ENCODE measurements around the gene NTM. TPM values are rescaled to one million over a fixed set of nuclear protein-coding genes. Genes with fewer than 3 reads are reported as not detected.

NTM gene
- polyA plus RNA-seq, 1 donor from 2014 or later, result not detected

DNA sequence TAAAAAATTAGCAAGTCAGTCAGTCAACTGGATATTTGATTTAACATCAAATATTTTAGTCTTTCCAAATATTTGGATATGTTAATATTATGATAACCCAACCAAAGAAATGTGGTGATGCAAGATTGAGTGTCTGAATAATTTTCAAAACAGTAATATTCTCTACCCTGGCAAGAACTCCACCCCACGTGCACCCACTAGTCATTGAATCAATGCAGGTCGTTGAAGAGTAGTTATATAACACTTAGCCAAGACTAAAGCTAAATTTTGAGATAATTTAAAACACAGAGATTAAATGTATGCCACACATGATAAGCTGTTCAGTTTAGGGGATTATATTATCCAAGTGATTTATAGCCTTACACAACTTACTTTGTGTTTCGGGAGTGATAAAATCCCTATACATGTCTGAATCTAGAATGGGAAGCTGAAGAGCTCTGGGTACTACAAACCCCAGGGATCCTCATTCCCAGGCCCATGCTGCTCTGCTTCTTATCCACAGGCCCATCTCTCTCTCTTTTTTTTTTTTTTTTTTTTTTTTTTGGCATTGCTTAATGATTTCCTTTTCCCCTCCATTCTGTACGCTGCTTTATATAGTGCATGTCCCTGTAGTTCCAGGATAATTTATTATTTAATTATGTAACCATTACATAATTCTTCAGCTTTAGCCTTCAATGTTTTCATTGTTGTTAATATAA is 392.9 kb downstream of the NTM start:
- Mint-ChIP-seq H3K4me1 (no peaks in the 10 kb centered on the region), H3K4me3 (no peak overlapping the region), H3K36me3 (peaks cover 2% of the 10 kb centered on the region), H3K27me3 (peaks cover 2% of the 10 kb centered on the region), H3K27ac (no peak overlapping the region), H3K9me3 (peaks cover 0 to 3% (median 0%) of the 10 kb centered on the region in 3 donors)

GRCh38 chr11:131764126-131764525 is 393.7 kb downstream of the NTM start:
- Mint-ChIP-seq H3K4me3 (no peak overlapping the region), H3K4me1 (no peaks in the 10 kb centered on the region), H3K36me3 (peaks cover 2% of the 10 kb centered on the region), H3K9me3 (peaks cover 0 to 3% (median 0%) of the 10 kb centered on the region in 3 donors), H3K27me3 (no peaks in the 10 kb centered on the region), H3K27ac (no peak overlapping the region)

- Mint-ChIP-seq H3K9me3 (peaks cover 0 to 3% (median 0%) of the 10 kb centered on the region in 3 donors), H3K27me3 (no peaks in the 10 kb centered on the region), H3K4me1 (no peaks in the 10 kb centered on the region), H3K4me3 (no peak overlapping the region), H3K36me3 (peaks cover 2% of the 10 kb centered on the region), H3K27ac (no peak overlapping the region)
These were observed 394.2 kb downstream of the NTM start for GRCh38 chr11:131764649-131765048.

DNA sequence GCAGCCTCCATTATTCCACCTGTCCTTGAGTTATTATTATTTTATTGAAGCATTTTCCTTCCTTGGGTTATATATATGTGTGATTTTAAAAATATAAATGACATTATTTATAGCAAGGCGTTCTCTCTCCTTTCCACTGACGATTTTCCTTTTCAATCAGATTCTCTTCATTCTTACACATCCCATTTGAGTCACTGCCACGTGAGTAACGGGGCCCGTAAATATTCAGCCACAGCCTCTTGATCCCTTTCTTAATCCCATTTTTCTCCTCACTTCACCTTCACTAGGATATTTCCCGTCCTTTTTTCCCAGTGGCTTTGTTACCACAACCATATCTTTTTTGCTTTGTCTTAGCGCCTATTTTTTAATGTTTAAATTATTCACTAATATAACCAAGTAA is 396.2 kb downstream of the NTM start:
- H3K27me3 Mint-ChIP-seq, result no peaks in the 10 kb centered on the region
- peaks cover 0 to 3% (median 0%) of the 10 kb centered on the region in 3 donors for H3K9me3 Mint-ChIP-seq
- H3K27ac Mint-ChIP-seq, result no peak overlapping the region
- no peak overlapping the region for H3K4me3 Mint-ChIP-seq
- no peaks in the 10 kb centered on the region for H3K4me1 Mint-ChIP-seq
- peaks cover 2% of the 10 kb centered on the region for H3K36me3 Mint-ChIP-seq

DNA sequence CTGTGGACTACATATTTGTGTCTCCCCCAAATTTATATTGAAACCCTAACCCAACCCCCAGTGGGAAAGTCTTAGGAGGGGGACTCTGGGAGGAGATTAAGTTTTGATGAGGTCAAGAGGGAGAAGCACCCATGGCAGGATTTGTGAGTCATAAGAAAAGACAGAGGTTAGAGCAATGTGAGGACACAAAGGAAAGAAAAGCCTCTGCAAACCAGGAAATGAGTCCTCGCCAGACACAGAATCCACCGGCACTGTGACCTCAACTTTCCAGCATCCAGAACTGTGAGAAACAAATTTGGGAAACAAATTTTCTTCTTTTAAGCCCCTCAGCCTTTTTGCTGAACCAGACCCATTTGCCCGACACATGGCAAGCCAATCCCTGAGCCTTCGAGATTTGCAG is 397.0 kb downstream of the NTM start:
- peaks cover 2% of the 10 kb centered on the region for H3K36me3 Mint-ChIP-seq
- peaks cover 0 to 3% (median 0%) of the 10 kb centered on the region in 3 donors for H3K9me3 Mint-ChIP-seq
- no peak overlapping the region for H3K27ac Mint-ChIP-seq
- no peaks in the 10 kb centered on the region for H3K4me1 Mint-ChIP-seq
- no peak overlapping the region for H3K4me3 Mint-ChIP-seq
- H3K27me3 Mint-ChIP-seq, result no peaks in the 10 kb centered on the region

DNA sequence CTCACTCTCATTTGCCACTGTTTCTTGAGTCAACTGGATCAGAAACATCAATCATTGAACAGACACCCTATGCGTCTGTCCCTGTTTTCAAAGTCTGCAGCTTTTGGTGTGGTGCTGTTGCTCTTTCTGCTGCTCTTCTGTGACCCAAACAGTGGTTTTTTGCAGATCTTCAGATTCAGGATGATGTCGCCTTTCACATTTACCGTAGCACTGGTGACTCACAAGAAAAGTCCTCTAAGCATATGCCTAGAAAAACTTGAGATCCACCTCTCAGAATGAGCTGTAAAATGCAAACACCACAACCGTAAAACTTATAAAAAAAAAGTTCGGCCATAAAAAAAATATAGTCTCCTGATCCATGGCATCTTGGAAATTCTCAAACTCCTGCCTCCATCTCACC is 400.4 kb downstream of the NTM start:
- no peak overlapping the region for H3K4me3 Mint-ChIP-seq
- no peaks in the 10 kb centered on the region for H3K9me3 Mint-ChIP-seq
- H3K27ac Mint-ChIP-seq, result no peak overlapping the region
- H3K4me1 Mint-ChIP-seq, result no peaks in the 10 kb centered on the region
- peaks cover 2% of the 10 kb centered on the region for H3K36me3 Mint-ChIP-seq
- H3K27me3 Mint-ChIP-seq, result peaks cover 1% of the 10 kb centered on the region

GRCh38 chr11:131771471-131771870 is 401.1 kb downstream of the NTM start:
- no peak overlapping the region for H3K4me3 Mint-ChIP-seq
- H3K9me3 Mint-ChIP-seq, result no peaks in the 10 kb centered on the region
- no peaks in the 10 kb centered on the region for H3K4me1 Mint-ChIP-seq
- peaks cover 1% of the 10 kb centered on the region for H3K27me3 Mint-ChIP-seq
- H3K36me3 Mint-ChIP-seq, result no peaks in the 10 kb centered on the region
- H3K27ac Mint-ChIP-seq, result no peak overlapping the region

GRCh38 chr11:131773626-131774025 is 403.2 kb downstream of the NTM start:
- no peaks in the 10 kb centered on the region for H3K36me3 Mint-ChIP-seq
- H3K4me3 Mint-ChIP-seq, result no peak overlapping the region
- H3K9me3 Mint-ChIP-seq, result no peaks in the 10 kb centered on the region
- no peak overlapping the region for H3K27ac Mint-ChIP-seq
- no peaks in the 10 kb centered on the region for H3K4me1 Mint-ChIP-seq
- H3K27me3 Mint-ChIP-seq, result peaks cover 1% of the 10 kb centered on the region

- H3K4me1 Mint-ChIP-seq, result no peaks in the 10 kb centered on the region
- no peaks in the 10 kb centered on the region for H3K9me3 Mint-ChIP-seq
- no peaks in the 10 kb centered on the region for H3K36me3 Mint-ChIP-seq
- H3K27me3 Mint-ChIP-seq, result peaks cover 1% of the 10 kb centered on the region
- no peak overlapping the region for H3K4me3 Mint-ChIP-seq
- H3K27ac Mint-ChIP-seq, result no peak overlapping the region
These were observed 405.8 kb downstream of the NTM start for GRCh38 chr11:131776211-131776610.

DNA sequence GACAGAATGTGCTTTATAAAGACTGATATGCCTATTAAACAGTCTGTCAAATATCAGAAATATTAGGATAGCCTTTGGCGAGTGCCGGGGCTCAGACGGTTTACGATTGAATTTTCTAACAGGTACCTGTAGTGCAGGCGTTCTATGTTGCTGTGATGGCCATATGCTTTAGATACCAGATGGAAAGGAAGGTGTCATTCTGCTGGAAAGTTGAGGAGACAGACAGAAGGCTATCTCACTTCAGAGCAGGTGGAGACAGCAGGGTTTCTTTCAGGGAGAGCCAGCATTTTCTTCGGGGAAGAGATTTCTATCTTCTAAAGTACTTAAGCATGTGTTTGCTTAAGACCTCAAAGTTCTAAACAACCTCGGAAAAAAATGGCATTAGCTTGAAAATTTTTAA is 415.4 kb downstream of the NTM start:
- no peaks in the 10 kb centered on the region for H3K4me1 Mint-ChIP-seq
- peaks cover 0 to 2% (median 2%) of the 10 kb centered on the region in 3 donors for H3K9me3 Mint-ChIP-seq
- no peaks in the 10 kb centered on the region for H3K36me3 Mint-ChIP-seq
- H3K4me3 Mint-ChIP-seq, result no peak overlapping the region
- H3K27me3 Mint-ChIP-seq, result no peaks in the 10 kb centered on the region
- no peak overlapping the region for H3K27ac Mint-ChIP-seq

DNA sequence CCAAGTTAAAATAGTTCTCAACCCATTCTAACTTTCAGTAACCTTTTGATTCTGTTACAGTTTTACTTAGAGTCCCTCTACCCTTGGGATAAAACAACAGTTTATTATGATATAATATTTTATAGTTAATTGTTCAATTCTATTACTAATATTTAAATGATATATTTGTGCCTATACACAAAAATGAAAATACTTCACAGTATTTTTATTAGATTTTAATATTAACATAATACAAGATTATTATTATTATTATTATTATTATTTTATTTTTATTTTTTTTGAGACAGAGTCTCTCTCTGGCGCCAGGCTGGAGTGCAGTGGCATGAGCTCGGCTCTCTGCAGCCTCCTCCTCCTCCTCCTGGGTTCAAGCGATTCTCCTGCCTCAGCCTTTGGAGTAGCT is 416.7 kb downstream of the NTM start:
- peaks cover 0 to 2% (median 2%) of the 10 kb centered on the region in 3 donors for H3K9me3 Mint-ChIP-seq
- H3K27ac Mint-ChIP-seq, result no peak overlapping the region
- no peaks in the 10 kb centered on the region for H3K27me3 Mint-ChIP-seq
- H3K36me3 Mint-ChIP-seq, result no peaks in the 10 kb centered on the region
- no peak overlapping the region for H3K4me3 Mint-ChIP-seq
- no peaks in the 10 kb centered on the region for H3K4me1 Mint-ChIP-seq

GRCh38 chr11:131790586-131790985 is 420.2 kb downstream of the NTM start:
- H3K27ac Mint-ChIP-seq, result no peak overlapping the region
- peaks cover 0 to 2% (median under 1%) of the 10 kb centered on the region in 3 donors for H3K9me3 Mint-ChIP-seq
- H3K4me1 Mint-ChIP-seq, result no peaks in the 10 kb centered on the region
- no peak overlapping the region for H3K4me3 Mint-ChIP-seq
- H3K36me3 Mint-ChIP-seq, result no peaks in the 10 kb centered on the region
- no peaks in the 10 kb centered on the region for H3K27me3 Mint-ChIP-seq

DNA sequence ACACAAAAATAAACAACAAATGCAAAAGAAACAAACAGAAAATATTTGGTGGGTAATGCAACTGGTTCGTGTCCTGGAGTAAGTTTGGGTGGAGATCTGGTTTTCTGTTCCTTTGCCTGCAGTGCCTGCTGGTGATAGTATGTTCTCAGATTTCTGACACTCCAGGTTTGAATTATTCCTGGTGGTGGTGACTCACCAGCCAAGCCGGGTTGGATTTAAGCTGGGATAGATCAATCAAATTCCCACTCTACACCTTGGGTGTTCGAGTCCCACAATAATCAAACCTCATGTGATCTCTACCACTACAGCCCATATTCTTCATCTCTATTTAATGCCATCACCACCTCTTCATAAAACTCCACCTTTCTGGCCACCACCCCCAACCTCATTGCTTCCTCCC is 421.8 kb downstream of the NTM start:
- H3K4me3 Mint-ChIP-seq, result no peak overlapping the region
- no peaks in the 10 kb centered on the region for H3K36me3 Mint-ChIP-seq
- no peaks in the 10 kb centered on the region for H3K4me1 Mint-ChIP-seq
- no peaks in the 10 kb centered on the region for H3K27me3 Mint-ChIP-seq
- H3K9me3 Mint-ChIP-seq, result peaks cover 0 to 2% (median 2%) of the 10 kb centered on the region in 3 donors
- H3K27ac Mint-ChIP-seq, result no peak overlapping the region

DNA sequence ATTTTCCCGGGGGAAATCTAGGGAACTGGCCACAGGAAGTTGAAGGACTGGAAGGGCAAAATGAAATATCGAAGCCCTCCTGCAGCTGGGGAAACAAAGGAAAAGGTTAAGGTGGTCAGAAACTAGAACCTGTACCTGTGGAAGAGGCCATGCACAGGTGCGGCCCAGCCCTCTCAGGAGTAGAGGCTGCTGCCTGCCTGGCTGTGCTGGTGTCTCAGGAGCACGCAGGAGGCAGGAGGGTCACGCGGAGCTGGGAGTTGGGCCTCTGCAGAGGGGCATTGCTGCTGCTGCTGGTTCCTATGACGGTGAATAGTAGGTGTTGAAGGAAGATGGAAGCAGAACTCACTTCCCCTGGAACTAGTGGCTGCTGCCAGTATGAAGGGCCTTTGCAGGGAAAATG is 425.7 kb downstream of the NTM start:
- no peaks in the 10 kb centered on the region for H3K27me3 Mint-ChIP-seq

GRCh38 chr11:131796541-131796940 is 426.1 kb downstream of the NTM start:
- Mint-ChIP-seq H3K4me1 (no peaks in the 10 kb centered on the region), H3K4me3 (no peak overlapping the region), H3K9me3 (peaks cover 0 to 2% (median 0%) of the 10 kb centered on the region in 3 donors), H3K27ac (no peak overlapping the region), H3K36me3 (no peaks in the 10 kb centered on the region), H3K27me3 (no peaks in the 10 kb centered on the region)

More for the DNA sequence above, 425.7 kb downstream of the NTM start:
- H3K36me3 Mint-ChIP-seq, result no peaks in the 10 kb centered on the region
- H3K9me3 Mint-ChIP-seq, result peaks cover 0 to 2% (median 0%) of the 10 kb centered on the region in 3 donors
- no peaks in the 10 kb centered on the region for H3K4me1 Mint-ChIP-seq
- no peak overlapping the region for H3K4me3 Mint-ChIP-seq
- H3K27ac Mint-ChIP-seq, result no peak overlapping the region

DNA sequence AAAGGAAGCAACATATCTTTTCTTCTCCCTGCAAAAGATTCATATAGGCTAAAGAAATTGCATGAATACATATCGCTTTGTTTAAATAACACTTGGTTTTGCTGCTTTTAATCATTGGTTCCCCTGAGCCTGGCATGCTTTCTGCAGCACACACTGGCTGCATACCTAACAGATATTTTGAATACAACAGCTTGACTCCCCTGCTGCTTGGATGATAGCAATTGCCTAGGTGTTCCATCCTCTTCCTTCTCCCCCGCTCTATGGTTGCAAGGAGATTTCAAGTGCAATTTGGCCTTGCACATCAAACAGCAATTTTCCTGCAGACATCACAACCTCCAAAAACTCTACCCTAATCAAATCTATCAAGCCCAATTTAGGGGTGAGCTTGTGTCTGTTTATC is 430.0 kb downstream of the NTM start:
- H3K4me3 Mint-ChIP-seq, result no peak overlapping the region
- peaks cover 0 to 4% (median 2%) of the 10 kb centered on the region in 3 donors for H3K9me3 Mint-ChIP-seq
- no peaks in the 10 kb centered on the region for H3K27me3 Mint-ChIP-seq
- no peak overlapping the region for H3K27ac Mint-ChIP-seq
- H3K36me3 Mint-ChIP-seq, result no peaks in the 10 kb centered on the region
- no peaks in the 10 kb centered on the region for H3K4me1 Mint-ChIP-seq

Data from IgD-negative memory B cell (primary cell).